B cell (primary cell): ENCODE results near the gene VSIG10L2.

Experiments
- EZH2 ChIP-seq: IDR thresholded peaks from 2 replicates; pipeline ENCODE4 v1.6.1; 2012; ENCODE audit warnings: borderline replicate concordance, low read depth, mild to moderate bottlenecking, moderate library complexity, low read length; ENCODE audit not compliant: insufficient read depth, poor library complexity, severe bottlenecking
- TF ChIP-seq, protein P1 (sequence below): fragments of 200-600 bp; IDR thresholded peaks from one replicate; pipeline ENCODE4 v1.8.0; 2022; ENCODE audit warnings: antibody characterized with exemption, mild to moderate bottlenecking

- no peak for TF ChIP-seq EZH2
- TF ChIP-seq, protein P1, sequence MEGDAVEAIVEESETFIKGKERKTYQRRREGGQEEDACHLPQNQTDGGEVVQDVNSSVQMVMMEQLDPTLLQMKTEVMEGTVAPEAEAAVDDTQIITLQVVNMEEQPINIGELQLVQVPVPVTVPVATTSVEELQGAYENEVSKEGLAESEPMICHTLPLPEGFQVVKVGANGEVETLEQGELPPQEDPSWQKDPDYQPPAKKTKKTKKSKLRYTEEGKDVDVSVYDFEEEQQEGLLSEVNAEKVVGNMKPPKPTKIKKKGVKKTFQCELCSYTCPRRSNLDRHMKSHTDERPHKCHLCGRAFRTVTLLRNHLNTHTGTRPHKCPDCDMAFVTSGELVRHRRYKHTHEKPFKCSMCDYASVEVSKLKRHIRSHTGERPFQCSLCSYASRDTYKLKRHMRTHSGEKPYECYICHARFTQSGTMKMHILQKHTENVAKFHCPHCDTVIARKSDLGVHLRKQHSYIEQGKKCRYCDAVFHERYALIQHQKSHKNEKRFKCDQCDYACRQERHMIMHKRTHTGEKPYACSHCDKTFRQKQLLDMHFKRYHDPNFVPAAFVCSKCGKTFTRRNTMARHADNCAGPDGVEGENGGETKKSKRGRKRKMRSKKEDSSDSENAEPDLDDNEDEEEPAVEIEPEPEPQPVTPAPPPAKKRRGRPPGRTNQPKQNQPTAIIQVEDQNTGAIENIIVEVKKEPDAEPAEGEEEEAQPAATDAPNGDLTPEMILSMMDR, result no peak
Observed at GRCh38 chr11:125921042-125921441, 24.8 kb upstream of the VSIG10L2 start.
